Measurements from ENCODE around the gene SYNJ2.

The SYNJ2 gene

DNA sequence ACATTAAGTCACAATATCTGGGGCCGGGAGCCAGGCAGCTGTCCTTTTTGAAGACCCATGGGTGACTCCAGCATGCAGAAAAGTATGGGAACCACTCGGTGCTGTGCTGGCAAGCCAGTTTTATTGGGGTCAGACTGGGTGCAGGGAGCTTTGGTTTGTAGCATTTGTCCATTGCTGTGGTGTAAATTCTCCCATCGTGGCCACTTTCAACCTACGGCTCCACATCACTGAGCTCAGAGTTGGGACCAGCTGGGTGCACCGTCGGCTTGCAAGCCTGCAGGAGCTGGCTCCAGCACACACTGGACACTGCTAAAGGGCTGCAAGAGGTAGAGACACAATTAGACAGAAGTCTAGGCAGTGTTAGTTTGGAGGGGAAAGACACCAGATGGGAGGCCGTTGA lies 66.9 kb downstream of the SYNJ2 start:
- DNase-seq (ENCODE audit: low spot score): no peak
- TF ChIP-seq CTCF (IDR thresholded peaks at IDR 0.05; ENCODE audit: extremely low read depth, missing control alignments): no peak

GRCh38 chr6:158049055-158050028 lies 67.7 kb downstream of the SYNJ2 start:
- DNase-seq (ENCODE audit: low spot score): no peak

DNA sequence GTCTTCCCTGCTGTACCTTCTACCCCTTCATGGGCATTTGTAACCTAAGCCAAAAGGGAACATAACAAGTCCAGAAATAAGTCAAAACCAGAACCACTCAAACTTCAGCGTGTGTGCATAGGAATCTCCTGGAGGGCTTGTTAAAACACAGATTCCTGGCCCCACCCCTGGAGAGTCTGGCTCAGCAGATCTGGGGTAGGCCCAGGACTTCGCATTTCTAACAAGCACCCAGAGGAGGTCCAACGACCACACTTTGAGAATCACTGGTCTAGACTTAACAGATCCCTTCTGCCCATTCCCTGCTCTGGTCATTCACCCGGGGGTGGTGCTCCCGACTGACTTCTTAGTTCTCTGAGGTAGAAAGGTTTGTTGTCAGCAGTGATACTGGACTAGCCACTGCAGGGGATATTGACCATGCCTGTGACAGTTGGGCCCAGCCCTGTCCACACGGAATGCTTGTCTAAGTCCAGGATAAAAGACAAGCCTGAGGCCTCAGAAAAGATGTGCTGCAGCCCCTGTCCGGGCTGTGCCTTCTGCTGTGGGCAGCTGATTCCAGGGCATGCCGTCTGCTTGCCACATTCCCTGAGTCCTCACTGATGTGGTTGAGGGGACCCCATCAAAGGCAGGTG lies 68.6 kb downstream of the SYNJ2 start:
- TF ChIP-seq CTCF (IDR thresholded peaks at IDR 0.05; ENCODE audit: extremely low read depth, missing control alignments): no peak
- DNase-seq (ENCODE audit: low spot score): no peak

More at GRCh38 chr6:158049055-158050028, 67.7 kb downstream of the SYNJ2 start:
- TF ChIP-seq CTCF (IDR thresholded peaks at IDR 0.05; ENCODE audit: extremely low read depth, missing control alignments): no peak

DNA sequence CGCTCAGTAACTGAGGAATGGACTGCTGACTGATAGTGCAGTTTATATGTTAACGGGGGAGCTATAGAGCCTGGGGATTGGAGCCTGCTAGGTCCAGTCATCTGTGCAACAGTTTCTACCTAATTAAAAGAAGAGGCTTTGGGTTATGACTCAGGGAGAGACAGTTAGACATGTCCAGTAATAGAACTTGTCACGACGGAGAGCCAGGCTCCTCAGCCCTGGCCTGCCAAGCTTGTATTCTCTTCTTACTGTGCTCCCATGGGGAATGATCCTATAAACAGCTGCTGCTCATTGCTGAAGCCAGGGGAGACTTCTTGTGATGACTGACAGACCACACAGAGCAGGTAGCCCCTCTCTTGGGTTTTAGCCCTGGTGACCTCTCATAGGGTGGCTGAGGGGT lies 69.3 kb downstream of the SYNJ2 start:
- DNase-seq (ENCODE audit: low spot score): no peak
- TF ChIP-seq CTCF (IDR thresholded peaks at IDR 0.05; ENCODE audit: extremely low read depth, missing control alignments): no peak

GRCh38 chr6:158051968-158052367 lies 70.3 kb downstream of the SYNJ2 start:
- TF ChIP-seq CTCF (IDR thresholded peaks at IDR 0.05; ENCODE audit: extremely low read depth, missing control alignments): no peak
- no peak for DNase-seq (ENCODE audit: low spot score)

DNA sequence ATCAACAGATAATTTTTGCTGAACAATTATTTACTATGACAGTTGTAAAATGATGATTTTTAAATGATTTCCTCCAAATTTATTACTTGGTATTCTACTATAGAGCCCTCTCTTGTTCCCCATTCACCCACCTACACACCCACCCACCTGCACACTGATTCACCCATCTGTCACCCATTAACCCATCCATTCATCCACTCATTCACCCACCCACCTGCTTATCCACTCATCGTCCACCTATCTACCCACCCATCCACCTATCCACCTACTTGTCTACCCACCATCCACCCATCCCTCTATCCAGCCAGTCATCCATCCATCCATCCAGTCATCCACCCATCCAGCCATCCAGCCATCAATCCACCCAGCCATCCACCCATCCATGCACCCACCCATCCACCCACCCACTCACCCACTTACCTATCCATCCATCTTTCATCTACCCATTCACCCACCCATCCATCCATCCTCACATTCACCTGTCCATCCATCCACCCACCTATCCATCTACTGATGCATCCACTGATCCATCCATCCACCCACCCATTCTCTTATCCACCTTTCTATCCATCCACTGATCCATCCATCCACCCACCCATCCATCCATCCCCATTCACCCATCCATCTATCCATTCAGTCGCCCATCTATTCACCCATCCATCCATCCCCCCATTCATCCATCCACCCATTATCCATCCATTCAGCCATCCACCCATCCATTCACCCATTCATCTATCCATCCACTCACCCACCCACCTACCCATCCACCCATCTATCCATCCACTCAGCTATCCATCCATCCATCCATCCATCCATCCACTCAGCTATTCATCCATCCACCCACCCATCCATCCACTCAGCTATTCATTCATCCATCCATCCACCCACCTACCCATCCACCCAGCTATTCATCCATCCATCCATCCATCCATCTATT lies 72.0 kb downstream of the SYNJ2 start:
- no peak for TF ChIP-seq CTCF (IDR thresholded peaks at IDR 0.05; ENCODE audit: extremely low read depth, missing control alignments)
- DNase-seq (ENCODE audit: low spot score): no peak

All from GM20000 (cell line).